NOMO-1 (cell line): ENCODE data around the gene NFE2L3.
"Not testable (repeated sequence)": the region's sequence is repeated elsewhere in the genome, so short reads cannot be mapped to it uniquely, and the experiment has no call there.

Source experiments
- DNase-seq, 2 experiments: peaks; one replicate each; lab custom pipeline; 2025; ENCODE audit not compliant: unreplicated experiment in 2 of 2; lab: John Stamatoyannopoulos, UW

The NFE2L3 gene

GRCh38 chr7:26151953-26152781 lies at the start of gene NFE2L3:
TSS of gene NFE2L3 (plus strand) at chr7:26152198. CDS start at chr7:26152499, 301 bp downstream.
- peak; percentile 82 to 89 for DNase-seq

GRCh38 chr7:26103596-26103995 lies 48.4 kb upstream of the NFE2L3 start:
- peak; percentile 28 to 96 for DNase-seq

GRCh38 chr7:26105236-26105635 lies 46.8 kb upstream of the NFE2L3 start:
- no peak for DNase-seq

GRCh38 chr7:26105931-26106330 lies 46.1 kb upstream of the NFE2L3 start:
- DNase-seq: no peak

GRCh38 chr7:26112203-26112740 lies 39.7 kb upstream of the NFE2L3 start:
- no peak for DNase-seq

- no peak for DNase-seq
Measured at GRCh38 chr7:26115650-26116049, 36.3 kb upstream of the NFE2L3 start.

- DNase-seq: no peak
Measured at GRCh38 chr7:26117142-26117807, 34.7 kb upstream of the NFE2L3 start.

GRCh38 chr7:26117970-26118369 lies 34.0 kb upstream of the NFE2L3 start:
- DNase-seq: no peak

GRCh38 chr7:26122745-26123144 lies 29.3 kb upstream of the NFE2L3 start:
- no peak for DNase-seq

- not testable (repeated sequence) for DNase-seq
Measured at GRCh38 chr7:26124775-26125174, 27.2 kb upstream of the NFE2L3 start.

- no peak for DNase-seq
Measured at GRCh38 chr7:26127411-26127810, 24.6 kb upstream of the NFE2L3 start.

- no peak for DNase-seq
Measured at GRCh38 chr7:26131056-26131589, 20.9 kb upstream of the NFE2L3 start.

- no peak for DNase-seq
Measured at GRCh38 chr7:26135076-26135475, 16.9 kb upstream of the NFE2L3 start.

- no peak for DNase-seq
Measured at GRCh38 chr7:26135551-26135950, 16.4 kb upstream of the NFE2L3 start.

GRCh38 chr7:26136831-26137230 lies 15.2 kb upstream of the NFE2L3 start:
- DNase-seq: no peak

- no peak for DNase-seq
Measured at GRCh38 chr7:26140380-26140779, 11.6 kb upstream of the NFE2L3 start.

GRCh38 chr7:26141077-26141476 lies 10.9 kb upstream of the NFE2L3 start:
- peak; percentile 73 to 88 for DNase-seq

- DNase-seq: no peak
Measured at GRCh38 chr7:26143298-26144048, 8.5 kb upstream of the NFE2L3 start.

GRCh38 chr7:26144184-26145080 lies 7.6 kb upstream of the NFE2L3 start:
- no peak for DNase-seq

- DNase-seq: no peak
Measured at GRCh38 chr7:26145238-26145637, 6.8 kb upstream of the NFE2L3 start.
